Bronchial epithelial cell (primary cell): Measurements from ENCODE around the gene CLSTN1. TPM values are rescaled to one million over a fixed set of nuclear protein-coding genes. Genes with fewer than 3 reads are reported as not detected.

Experiments used
- DNase-seq: peaks from one replicate; pipeline ENCODE4 v3.0.0-alpha.2; 2010; ENCODE audit warnings: low read depth
- FAIRE-seq: peaks from 2 replicates; lab custom pipeline; 2011; peaks lifted over from hg19 to GRCh38; lab: Jason Lieb, UNC
- H3K27me3 ChIP-seq: 2 replicates; pipeline ENCODE4 v1.5.1; 2011; ENCODE audit warnings: low read length; ENCODE audit not compliant: control insufficient read depth, insufficient read depth
- H3K36me3 ChIP-seq: 2 replicates; pipeline ENCODE4 v1.5.1; 2011; ENCODE audit warnings: low read length; ENCODE audit not compliant: control insufficient read depth, insufficient read depth
- H3K4me3 ChIP-seq: 2 replicates; pipeline ENCODE4 v1.5.1; 2011; ENCODE audit warnings: mild to moderate bottlenecking, low read depth, low read length, control low read depth
- total RNA-seq: library from RNA; depleted of rRNA; stranded (reverse); fragments of >200 nt; gene quantifications from 2 replicates; pipeline ENCODE4 v1.2.1, GENCODE V29; 2014
- TF ChIP-seq, protein P1 (sequence below): IDR thresholded peaks from 2 replicates; pipeline ENCODE4 v1.5.1; 2011; ENCODE audit warnings: mild to moderate bottlenecking, moderate library complexity, low read length, control low read depth, inconsistent platforms; ENCODE audit not compliant: insufficient read depth, severe bottlenecking

CLSTN1 gene
- total RNA-seq, 1 donor from 2014 or later = 142 TPM

DNA sequence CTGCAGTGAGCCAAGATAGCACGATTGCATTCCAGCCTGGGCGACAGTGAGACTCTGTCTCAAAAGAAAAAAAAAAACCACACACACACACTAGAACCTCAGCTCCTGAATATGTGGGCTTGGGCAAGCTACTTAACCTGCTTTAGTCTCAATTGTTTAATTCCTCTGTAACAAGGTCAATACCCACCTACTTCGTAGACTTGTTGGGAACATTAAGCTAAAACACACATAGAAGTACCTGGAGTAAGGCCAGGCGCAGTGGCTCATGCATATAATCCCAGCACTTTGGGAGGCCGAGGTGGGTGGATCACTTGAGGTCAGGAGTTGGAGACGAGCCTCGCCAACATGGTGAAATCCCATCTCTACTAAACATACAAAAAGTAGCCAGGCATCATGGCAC lies 77.1 kb downstream of the CLSTN1 start:
- FAIRE-seq = no peak
- peaks cover 26% of the 10 kb centered on the region for H3K36me3 ChIP-seq

DNA sequence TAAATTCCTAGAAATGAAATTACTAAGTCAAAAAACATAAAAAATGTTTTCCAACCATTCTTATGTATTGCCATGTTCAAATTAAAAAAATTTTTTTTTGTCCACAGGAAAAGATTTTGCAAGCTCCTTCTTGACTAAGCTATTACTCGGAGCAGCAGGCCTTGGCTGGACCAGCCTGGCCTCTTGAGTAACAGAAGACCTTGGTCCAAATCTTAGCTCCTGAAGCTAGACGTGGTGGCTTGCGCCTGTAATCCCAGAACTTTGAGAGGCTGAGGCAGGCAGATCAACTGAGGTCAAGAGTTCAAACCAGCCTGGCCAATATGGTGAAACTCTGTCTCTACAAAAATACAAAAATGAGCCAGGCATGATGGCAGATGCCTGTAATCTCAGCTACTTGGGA lies 77.6 kb downstream of the CLSTN1 start:
- Histone ChIP-seq H3K27me3 (no peaks in the 10 kb centered on the region), H3K36me3 (peaks cover 27% of the 10 kb centered on the region), H3K4me3 (no peak overlapping the region)
- DNase-seq (no peak), FAIRE-seq (no peak)
- TF ChIP-seq, protein P1, sequence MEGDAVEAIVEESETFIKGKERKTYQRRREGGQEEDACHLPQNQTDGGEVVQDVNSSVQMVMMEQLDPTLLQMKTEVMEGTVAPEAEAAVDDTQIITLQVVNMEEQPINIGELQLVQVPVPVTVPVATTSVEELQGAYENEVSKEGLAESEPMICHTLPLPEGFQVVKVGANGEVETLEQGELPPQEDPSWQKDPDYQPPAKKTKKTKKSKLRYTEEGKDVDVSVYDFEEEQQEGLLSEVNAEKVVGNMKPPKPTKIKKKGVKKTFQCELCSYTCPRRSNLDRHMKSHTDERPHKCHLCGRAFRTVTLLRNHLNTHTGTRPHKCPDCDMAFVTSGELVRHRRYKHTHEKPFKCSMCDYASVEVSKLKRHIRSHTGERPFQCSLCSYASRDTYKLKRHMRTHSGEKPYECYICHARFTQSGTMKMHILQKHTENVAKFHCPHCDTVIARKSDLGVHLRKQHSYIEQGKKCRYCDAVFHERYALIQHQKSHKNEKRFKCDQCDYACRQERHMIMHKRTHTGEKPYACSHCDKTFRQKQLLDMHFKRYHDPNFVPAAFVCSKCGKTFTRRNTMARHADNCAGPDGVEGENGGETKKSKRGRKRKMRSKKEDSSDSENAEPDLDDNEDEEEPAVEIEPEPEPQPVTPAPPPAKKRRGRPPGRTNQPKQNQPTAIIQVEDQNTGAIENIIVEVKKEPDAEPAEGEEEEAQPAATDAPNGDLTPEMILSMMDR = no peak

More for the DNA sequence above, 77.1 kb downstream of the CLSTN1 start:
- DNase-seq = no peak
- TF ChIP-seq, protein P1 = no peak
- Histone ChIP-seq H3K27me3 (no peaks in the 10 kb centered on the region), H3K4me3 (no peak overlapping the region)

DNA sequence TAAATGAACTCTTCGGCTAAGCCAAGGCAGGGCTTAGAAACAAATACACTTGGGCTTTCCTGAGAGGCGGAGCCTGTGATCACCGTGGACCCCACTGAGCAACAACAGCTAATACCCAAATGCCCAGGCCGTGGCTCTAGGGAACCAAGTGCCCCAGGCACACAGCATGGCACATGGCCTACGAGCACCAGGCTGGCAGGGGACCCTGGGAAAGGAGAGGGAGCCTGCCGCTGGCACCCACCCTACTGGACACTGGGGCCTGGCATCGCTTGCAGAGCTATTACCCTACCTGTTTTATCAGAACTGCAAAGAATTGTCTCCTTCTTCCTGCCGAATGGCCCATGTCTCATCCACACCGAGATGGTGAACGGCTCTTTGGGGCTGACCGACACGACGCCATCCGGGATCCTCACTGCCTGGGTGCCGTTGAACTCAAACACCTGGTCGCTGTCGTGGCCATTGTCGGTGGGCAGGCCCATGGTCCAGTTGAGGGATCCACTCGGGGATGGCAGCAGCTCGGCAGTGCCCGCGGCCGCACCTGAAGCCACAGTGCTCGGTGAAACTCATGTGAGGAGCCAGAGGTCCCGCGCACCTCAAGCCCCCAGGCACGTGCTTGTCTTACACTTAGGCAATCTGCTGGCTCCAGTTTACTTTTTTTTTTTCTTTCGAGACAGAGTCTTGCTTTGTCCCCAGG lies 79.5 kb downstream of the CLSTN1 start:
- FAIRE-seq = no peak
- Histone ChIP-seq H3K27me3 (no peaks in the 10 kb centered on the region), H3K4me3 (no peak overlapping the region), H3K36me3 (peaks cover 28% of the 10 kb centered on the region)
- DNase-seq = no peak
- TF ChIP-seq, protein P1 = no peak

DNA sequence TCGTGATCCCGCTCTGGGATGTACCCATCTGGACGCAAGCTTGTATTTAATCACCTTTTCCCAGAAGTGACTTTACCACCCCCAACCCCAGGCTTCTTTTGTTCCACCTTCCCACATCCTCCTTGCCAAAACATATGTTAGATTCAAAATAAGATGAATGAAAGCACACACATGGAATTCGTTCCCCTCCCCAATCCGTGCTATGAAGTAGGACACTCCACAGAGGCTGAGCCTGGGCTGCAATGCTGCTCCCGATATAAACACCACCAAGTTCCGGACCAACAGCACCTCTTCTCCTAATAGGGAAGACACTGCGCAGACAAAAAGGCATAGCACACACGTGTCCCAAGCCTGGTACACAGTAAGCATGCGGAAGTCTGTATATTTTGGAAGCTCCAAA lies 86.1 kb downstream of the CLSTN1 start:
- DNase-seq (no peak), FAIRE-seq (no peak)
- Histone ChIP-seq H3K4me3 (no peak overlapping the region), H3K27me3 (no peaks in the 10 kb centered on the region), H3K36me3 (peaks cover 46% of the 10 kb centered on the region)
- TF ChIP-seq, protein P1 = no peak

DNA sequence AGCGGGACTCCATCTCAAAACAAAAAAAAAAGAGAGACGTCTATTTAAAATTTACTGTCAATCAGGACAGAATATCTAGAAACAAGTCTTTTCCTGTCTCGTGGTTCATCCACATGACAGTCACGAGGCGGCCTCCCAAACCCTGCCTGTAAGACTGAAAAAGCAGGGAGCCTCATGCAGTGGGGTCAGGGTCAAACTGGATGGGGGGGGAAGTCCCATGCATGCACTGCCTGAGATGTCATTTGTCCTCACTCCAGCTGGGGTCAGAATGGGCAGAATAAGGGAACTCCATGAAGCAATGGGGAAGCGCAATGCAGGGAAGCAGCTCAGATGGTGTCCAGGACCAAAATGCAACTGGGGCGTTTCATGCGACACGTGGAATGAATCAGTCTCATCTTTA lies 86.7 kb downstream of the CLSTN1 start:
- TF ChIP-seq, protein P1 = no peak
- FAIRE-seq (no peak), DNase-seq (no peak)
- no peaks in the 10 kb centered on the region for H3K27me3 ChIP-seq
- peaks cover 47% of the 10 kb centered on the region for H3K36me3 ChIP-seq
- no peak overlapping the region for H3K4me3 ChIP-seq

DNA sequence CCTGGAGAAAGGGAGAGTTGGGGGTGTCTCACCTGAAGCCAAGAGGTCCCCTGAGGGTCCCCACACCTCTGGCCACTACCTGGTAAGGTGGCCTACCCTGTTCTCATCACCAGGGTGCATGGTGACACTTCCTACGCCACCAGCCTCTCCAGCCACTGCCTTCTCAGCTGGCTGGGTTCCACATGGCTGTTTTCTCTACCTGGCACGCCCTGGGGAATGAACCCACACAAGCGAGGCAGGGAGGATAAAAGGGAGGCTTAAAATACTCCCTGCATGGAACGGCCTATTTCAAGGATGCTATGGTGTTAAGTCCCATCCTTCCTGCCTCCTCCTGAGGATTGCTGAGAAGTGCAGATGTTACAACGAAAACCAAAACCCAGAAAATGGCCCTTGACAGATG lies 87.5 kb downstream of the CLSTN1 start:
- TF ChIP-seq, protein P1 = no peak
- Histone ChIP-seq H3K36me3 (peaks cover 46% of the 10 kb centered on the region), H3K27me3 (no peaks in the 10 kb centered on the region), H3K4me3 (no peak overlapping the region)
- FAIRE-seq (no peak), DNase-seq (no peak)
